ENCODE measurements around the gene COL15A1. TPM values are rescaled to one million over a fixed set of nuclear protein-coding genes. Genes with fewer than 3 reads are reported as not detected.

The COL15A1 gene
- total RNA-seq, 1 experiment from 2014 or later: 0.10 TPM

GRCh38 chr9:98977246-98977714, 33.6 kb downstream of the COL15A1 start:
- BruUV-seq (replicated peaks): no TSS peak
- Histone ChIP-seq H3K9me3 (ENCODE audit: control insufficient read depth, insufficient read depth, low read depth, low read length) (no peaks in the 10 kb centered on the region), H3K36me3 (ENCODE audit: control insufficient read depth, insufficient read depth, low read length) (no peaks in the 10 kb centered on the region), H3K4me1 (ENCODE audit: control insufficient read depth, insufficient read depth, low read length) (no peaks in the 10 kb centered on the region), H3K27ac (ENCODE audit: low read length) (no peak overlapping the region), H3K27me3 (ENCODE audit: control insufficient read depth, insufficient read depth, low read length) (no peaks in the 10 kb centered on the region; the same call in 1 of the 2 replicates), H3K4me3 (ENCODE audit: low read depth in 2 of 2, low read length in 2 of 2) (no peak overlapping the region)
- ChIA-PET POLR2A (no interaction called here), CTCF (no interaction called here)
- intact Hi-C loops (cut with micrococcal nuclease; ENCODE audit: unreplicated experiment): no loop called here
- TF ChIP-seq SIN3A (IDR thresholded peaks at IDR 0.05; ENCODE audit: borderline replicate concordance, insufficient read depth, low read depth, low read length) (no peak), TCF7L2 (IDR thresholded peaks at IDR 0.05; ENCODE audit: low read depth, low read length) (no peak), REST (IDR thresholded peaks at IDR 0.05; ENCODE audit: insufficient read depth in 1 of 2, low read depth in 2 of 2, low read length in 1 of 2) (no peak), CTCF (IDR thresholded peaks at IDR 0.05) (no peak), POLR2AphosphoS5 (IDR thresholded peaks at IDR 0.05; ENCODE audit: low read depth, low read length) (no peak)
- DNase-seq (ENCODE audit: low read depth, low spot score): no peak
- no peak for ATAC-seq
- in situ Hi-C loops (cut with HindIII; ENCODE audit: low pct_unique_long_range_greater_than_20kb, low sequenced_read_pairs): no loop called here

GRCh38 chr9:98977813-98978212, 34.1 kb downstream of the COL15A1 start:
- ChIA-PET CTCF (no interaction called here), POLR2A (no interaction called here)
- Histone ChIP-seq H3K4me1 (ENCODE audit: control insufficient read depth, insufficient read depth, low read length) (no peaks in the 10 kb centered on the region), H3K27ac (ENCODE audit: low read length) (no peak overlapping the region), H3K36me3 (ENCODE audit: control insufficient read depth, insufficient read depth, low read length) (no peaks in the 10 kb centered on the region), H3K27me3 (ENCODE audit: control insufficient read depth, insufficient read depth, low read length) (no peaks in the 10 kb centered on the region; the same call in 1 of the 2 replicates), H3K9me3 (ENCODE audit: control insufficient read depth, insufficient read depth, low read depth, low read length) (no peaks in the 10 kb centered on the region), H3K4me3 (ENCODE audit: low read depth in 2 of 2, low read length in 2 of 2) (no peak overlapping the region)
- ATAC-seq (no peak), DNase-seq (ENCODE audit: low read depth, low spot score) (no peak)
- intact Hi-C loops (cut with micrococcal nuclease; ENCODE audit: unreplicated experiment): no loop called here
- no TSS peak for BruUV-seq (replicated peaks)
- TF ChIP-seq TCF7L2 (IDR thresholded peaks at IDR 0.05; ENCODE audit: low read depth, low read length) (no peak), CTCF (IDR thresholded peaks at IDR 0.05) (no peak), SIN3A (IDR thresholded peaks at IDR 0.05; ENCODE audit: borderline replicate concordance, insufficient read depth, low read depth, low read length) (no peak), REST (IDR thresholded peaks at IDR 0.05; ENCODE audit: insufficient read depth in 1 of 2, low read depth in 2 of 2, low read length in 1 of 2) (no peak), POLR2AphosphoS5 (IDR thresholded peaks at IDR 0.05; ENCODE audit: low read depth, low read length) (no peak)
- in situ Hi-C loops (cut with HindIII; ENCODE audit: low pct_unique_long_range_greater_than_20kb, low sequenced_read_pairs): no loop called here

All from Panc1 (cell line).